Ascending aorta (tissue), 2 donors: ENCODE data around the gene HS2ST1. TPM values are rescaled to one million over a fixed set of nuclear protein-coding genes. Genes with fewer than 3 reads are reported as not detected.
"Not testable (repeated sequence)": the region's sequence is repeated elsewhere in the genome, so short reads cannot be mapped to it uniquely, and the experiment has no call there.

Source experiments
- DNase-seq, 2 donors: peaks; one replicate each; pipeline ENCODE4 v3.0.0-alpha.2; 2019; ENCODE audit warnings: low spot score in 2 of 2
- H3K27ac ChIP-seq, 2 donors: fragments of 200-600 bp; sonication (generic); one replicate each; pipeline ENCODE4 v1.5.1; 2016 to 2017; ENCODE audit warnings: mild to moderate bottlenecking in 1 of 2
- H3K27me3 ChIP-seq: fragments of 200-600 bp; sonication (generic); one replicate; pipeline ENCODE4 v1.5.1; 2017
- H3K36me3 ChIP-seq, 2 donors: fragments of 200-600 bp; sonication (generic); one replicate each; pipeline ENCODE4 v1.5.1; 2016
- H3K4me1 ChIP-seq, 2 donors: fragments of 200-600 bp; sonication (generic); one replicate each; pipeline ENCODE4 v1.5.1; 2016 to 2017; ENCODE audit warnings: mild to moderate bottlenecking in 1 of 2
- H3K4me3 ChIP-seq, 2 donors: fragments of 200-600 bp; sonication (generic); one replicate each; pipeline ENCODE4 v1.5.1; 2016 to 2017; ENCODE audit warnings: mild to moderate bottlenecking in 1 of 2
- H3K9me3 ChIP-seq, 2 donors: fragments of 200-600 bp; sonication (generic); one replicate each; pipeline ENCODE4 v1.5.1; 2016
- intact Hi-C: fragments of 100-400 bp; cut with DNase I; formaldehyde crosslinking; loops from one replicate; pipeline ENCODE4 v1.15.1; 2023
- total RNA-seq: library from RNA; depleted of rRNA; stranded (reverse); fragments of >200 nt; gene quantifications from one replicate; pipeline ENCODE4 v1.1.0, GENCODE V29; 2016
- TF ChIP-seq, protein P1 (sequence below), 3 experiments: fragments of 200-600 bp in 2 of 3; fragments of 450-650 bp in 1 of 3; sonication (generic) in 2 of 3; IDR thresholded peaks; one replicate each; pipeline ENCODE4 v1.5.1; 2016 to 2019; ENCODE audit warnings: antibody characterized with exemption in 3 of 3, mild to moderate bottlenecking in 1 of 3, moderate library complexity in 1 of 3

HS2ST1 gene
- total RNA-seq, 1 donor from 2014 or later, result 15.8 TPM

DNA sequence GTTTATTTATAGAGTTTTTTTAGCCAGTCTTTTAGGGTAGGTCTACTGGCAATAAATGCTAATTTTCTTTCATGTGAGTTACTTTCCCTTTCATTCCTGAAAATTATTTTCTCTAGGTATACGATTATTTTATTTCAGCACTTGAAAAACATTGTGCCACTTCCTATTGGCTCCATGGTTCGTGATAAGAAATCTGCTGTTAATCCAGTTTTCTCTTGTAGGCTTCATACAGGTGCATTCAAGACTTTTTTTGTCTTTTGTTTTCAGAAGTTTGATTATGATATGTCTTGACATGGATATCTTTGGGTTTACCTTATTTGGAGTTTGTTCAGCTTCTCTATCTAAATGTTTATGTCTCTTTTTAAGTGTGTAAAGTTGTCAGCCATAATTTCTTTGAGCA, 148.3 kb downstream of the HS2ST1 start:
- DNase-seq, result no peak
- intact Hi-C loops, result no loop called here

DNA sequence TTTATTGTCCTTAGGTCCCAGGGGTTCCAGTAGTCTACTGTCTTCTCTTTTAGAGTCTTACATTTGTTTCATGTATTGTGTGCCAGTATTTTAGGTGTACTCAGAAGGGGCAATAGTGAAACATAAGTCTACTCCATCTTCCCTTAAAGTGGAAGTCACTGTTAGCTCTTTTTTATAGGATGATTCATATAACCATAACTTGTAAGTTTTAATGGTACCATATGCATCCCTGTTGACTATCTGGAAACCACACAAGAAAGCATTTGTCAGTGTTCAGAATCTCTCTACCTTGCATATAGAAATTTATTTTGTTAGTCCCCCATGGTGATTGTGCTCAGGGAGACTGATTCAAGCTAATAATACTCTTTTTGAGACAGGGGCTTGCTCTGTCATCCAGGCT, 149.9 kb downstream of the HS2ST1 start:
- Histone ChIP-seq H3K27me3 (no peaks in the 10 kb centered on the region), H3K4me1 (peaks cover 0 to 5% of the 10 kb centered on the region in 2 donors), H3K4me3 (no peak overlapping the region), H3K36me3 (no peaks in the 10 kb centered on the region), H3K9me3 (no peaks in the 10 kb centered on the region), H3K27ac (no peak overlapping the region)
- no peak for DNase-seq
- TF ChIP-seq, protein P1, sequence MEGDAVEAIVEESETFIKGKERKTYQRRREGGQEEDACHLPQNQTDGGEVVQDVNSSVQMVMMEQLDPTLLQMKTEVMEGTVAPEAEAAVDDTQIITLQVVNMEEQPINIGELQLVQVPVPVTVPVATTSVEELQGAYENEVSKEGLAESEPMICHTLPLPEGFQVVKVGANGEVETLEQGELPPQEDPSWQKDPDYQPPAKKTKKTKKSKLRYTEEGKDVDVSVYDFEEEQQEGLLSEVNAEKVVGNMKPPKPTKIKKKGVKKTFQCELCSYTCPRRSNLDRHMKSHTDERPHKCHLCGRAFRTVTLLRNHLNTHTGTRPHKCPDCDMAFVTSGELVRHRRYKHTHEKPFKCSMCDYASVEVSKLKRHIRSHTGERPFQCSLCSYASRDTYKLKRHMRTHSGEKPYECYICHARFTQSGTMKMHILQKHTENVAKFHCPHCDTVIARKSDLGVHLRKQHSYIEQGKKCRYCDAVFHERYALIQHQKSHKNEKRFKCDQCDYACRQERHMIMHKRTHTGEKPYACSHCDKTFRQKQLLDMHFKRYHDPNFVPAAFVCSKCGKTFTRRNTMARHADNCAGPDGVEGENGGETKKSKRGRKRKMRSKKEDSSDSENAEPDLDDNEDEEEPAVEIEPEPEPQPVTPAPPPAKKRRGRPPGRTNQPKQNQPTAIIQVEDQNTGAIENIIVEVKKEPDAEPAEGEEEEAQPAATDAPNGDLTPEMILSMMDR (IDR thresholded peaks at IDR 0.05), result no peak
- intact Hi-C loops, result no loop called here

More for the DNA sequence above, 148.3 kb downstream of the HS2ST1 start:
- peaks cover 0 to 5% of the 10 kb centered on the region in 2 donors for H3K4me1 ChIP-seq
- no peak overlapping the region for H3K4me3 ChIP-seq
- H3K9me3 ChIP-seq, result no peaks in the 10 kb centered on the region
- TF ChIP-seq, protein P1 (IDR thresholded peaks at IDR 0.05), result no peak
- H3K27ac ChIP-seq, result no peak overlapping the region
- no peaks in the 10 kb centered on the region for H3K27me3 ChIP-seq
- no peaks in the 10 kb centered on the region for H3K36me3 ChIP-seq

DNA sequence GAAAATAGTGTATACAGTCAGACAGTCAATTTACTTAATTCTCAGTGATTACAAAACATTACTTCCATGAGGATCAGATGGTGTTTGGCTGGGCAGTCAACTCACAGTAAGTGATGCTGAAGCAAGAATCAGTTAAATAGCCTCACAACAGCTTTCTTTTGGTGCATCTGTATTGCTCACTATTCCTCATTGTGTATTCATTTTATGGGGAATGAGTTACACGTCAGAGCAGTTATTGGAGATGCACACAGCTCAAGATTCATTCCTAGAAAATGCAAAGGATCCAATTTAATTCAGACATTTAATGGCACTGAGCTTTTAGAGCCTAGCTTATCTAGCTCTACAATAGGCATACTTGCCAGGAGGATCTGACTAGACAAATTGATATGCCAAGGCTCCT, 150.6 kb downstream of the HS2ST1 start:
- H3K9me3 ChIP-seq, result no peaks in the 10 kb centered on the region
- intact Hi-C loops, result no loop called here
- H3K4me1 ChIP-seq, result peaks cover 0 to 1% of the 10 kb centered on the region in 2 donors
- H3K4me3 ChIP-seq, result no peak overlapping the region
- no peaks in the 10 kb centered on the region for H3K27me3 ChIP-seq
- no peak overlapping the region for H3K27ac ChIP-seq
- TF ChIP-seq, protein P1 (IDR thresholded peaks at IDR 0.05), result no peak
- no peak for DNase-seq
- no peaks in the 10 kb centered on the region for H3K36me3 ChIP-seq

DNA sequence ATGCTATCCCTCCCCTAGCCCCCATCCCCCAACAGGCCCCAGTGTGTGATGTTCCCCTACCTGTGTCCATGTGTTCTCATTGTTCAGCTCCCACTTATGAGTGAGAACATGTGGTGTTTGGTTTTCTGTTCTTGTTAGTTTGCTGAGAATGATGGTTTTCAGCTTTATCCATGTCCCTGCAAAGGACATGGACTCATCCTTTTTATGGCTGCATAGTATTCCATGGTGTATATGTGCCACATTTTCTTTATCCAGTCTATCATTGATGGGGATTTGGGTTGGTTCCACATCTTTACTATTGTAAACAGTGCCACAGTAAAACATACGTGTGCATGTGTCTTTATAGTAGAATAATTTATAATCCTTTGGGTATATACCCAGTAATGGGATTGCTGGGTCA, 152.3 kb downstream of the HS2ST1 start:
- H3K27me3 ChIP-seq, H3K9me3 ChIP-seq, H3K36me3 ChIP-seq, DNase-seq, intact Hi-C loops, H3K4me1 ChIP-seq, H3K4me3 ChIP-seq, H3K27ac ChIP-seq: not testable (repeated sequence)

DNA sequence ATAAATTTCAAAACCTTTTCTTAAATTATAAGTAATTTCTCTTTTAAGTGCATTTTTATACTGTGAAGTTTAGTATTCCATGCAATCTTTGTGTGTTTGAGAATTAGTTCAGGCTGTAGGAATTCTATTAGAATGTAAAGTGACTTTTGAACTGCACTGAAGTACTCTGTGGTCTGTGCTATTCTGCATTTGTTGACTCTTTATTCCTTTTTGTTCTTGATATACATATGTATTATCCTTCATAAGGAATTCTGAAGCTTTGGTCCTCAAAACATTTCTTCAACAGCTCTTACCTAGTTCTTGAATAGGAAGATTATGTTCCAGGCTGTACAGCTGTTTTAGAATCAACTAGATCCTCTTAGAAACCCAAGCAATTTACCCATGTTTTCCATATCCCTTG, 158.0 kb downstream of the HS2ST1 start:
- no peak overlapping the region for H3K27ac ChIP-seq
- intact Hi-C loops, result no loop called here
- no peak overlapping the region for H3K4me3 ChIP-seq
- H3K9me3 ChIP-seq, result no peaks in the 10 kb centered on the region
- TF ChIP-seq, protein P1 (IDR thresholded peaks at IDR 0.05), result no peak
- no peaks in the 10 kb centered on the region for H3K4me1 ChIP-seq
- H3K27me3 ChIP-seq, result no peaks in the 10 kb centered on the region
- H3K36me3 ChIP-seq, result no peaks in the 10 kb centered on the region
- DNase-seq, result no peak

DNA sequence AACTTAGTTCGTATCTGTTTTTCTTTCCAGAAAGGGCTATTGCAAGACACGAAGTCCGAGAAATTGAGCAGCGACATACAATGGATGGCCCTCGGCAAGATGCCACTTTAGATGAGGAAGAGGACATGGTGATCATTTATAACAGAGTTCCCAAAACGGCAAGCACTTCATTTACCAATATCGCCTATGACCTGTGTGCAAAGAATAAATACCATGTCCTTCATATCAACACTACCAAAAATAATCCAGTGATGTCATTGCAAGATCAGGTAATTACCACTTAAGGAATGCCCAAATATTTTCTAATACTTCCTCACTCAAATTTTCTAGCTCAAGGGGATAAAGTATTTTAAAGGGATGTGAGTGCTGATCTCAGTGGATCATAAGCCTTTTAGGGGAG, 158.5 kb downstream of the HS2ST1 start:
- H3K36me3 ChIP-seq, result no peaks in the 10 kb centered on the region
- no peak for DNase-seq
- no peak overlapping the region for H3K27ac ChIP-seq
- TF ChIP-seq, protein P1 (IDR thresholded peaks at IDR 0.05), result no peak
- intact Hi-C loops, result no loop called here
- H3K4me1 ChIP-seq, result no peaks in the 10 kb centered on the region
- H3K4me3 ChIP-seq, result no peak overlapping the region
- no peaks in the 10 kb centered on the region for H3K27me3 ChIP-seq
- no peaks in the 10 kb centered on the region for H3K9me3 ChIP-seq
